HG02759 (cell line): ENCODE data around the gene UPF1.

Source experiments
- ATAC-seq: cut with Tn5 transposase; IDR thresholded peaks from one replicate; pipeline ENCODE4 v1.9.1; 2021; ENCODE audit warnings: mild to moderate bottlenecking, moderate library complexity; ENCODE audit not compliant: unreplicated experiment

Gene UPF1

DNA sequence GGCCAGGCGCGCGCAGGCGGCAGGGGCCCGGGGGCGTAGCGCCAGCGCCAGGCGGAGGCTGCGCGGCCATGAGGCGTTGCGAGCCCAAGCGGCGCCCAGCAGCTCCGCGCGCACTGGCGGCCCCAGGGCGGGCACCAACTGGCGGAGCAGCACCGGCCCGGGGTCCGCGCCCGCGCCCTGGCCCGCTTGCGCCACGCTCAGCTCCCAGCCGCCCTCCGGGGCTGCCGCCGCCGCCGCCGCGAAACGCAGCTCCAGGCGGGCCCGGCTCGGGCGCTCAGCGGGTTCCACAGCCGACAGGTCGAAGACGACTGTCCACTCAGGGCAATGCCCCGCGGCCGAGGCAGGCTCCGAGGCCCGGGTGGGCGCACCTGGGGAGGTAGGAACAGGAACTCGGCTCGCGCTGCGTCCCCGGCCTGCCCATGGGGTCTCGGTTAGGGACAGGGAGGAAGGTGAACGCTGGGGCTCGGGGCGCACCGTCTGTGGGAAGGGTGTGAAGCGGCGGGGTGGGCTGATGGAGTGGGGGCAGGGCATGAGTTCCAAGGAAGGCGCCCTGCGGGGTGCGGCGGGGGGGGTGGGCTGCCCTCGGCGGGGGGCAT lies 37.4 kb downstream of the UPF1 start:
- no peak for ATAC-seq

DNA sequence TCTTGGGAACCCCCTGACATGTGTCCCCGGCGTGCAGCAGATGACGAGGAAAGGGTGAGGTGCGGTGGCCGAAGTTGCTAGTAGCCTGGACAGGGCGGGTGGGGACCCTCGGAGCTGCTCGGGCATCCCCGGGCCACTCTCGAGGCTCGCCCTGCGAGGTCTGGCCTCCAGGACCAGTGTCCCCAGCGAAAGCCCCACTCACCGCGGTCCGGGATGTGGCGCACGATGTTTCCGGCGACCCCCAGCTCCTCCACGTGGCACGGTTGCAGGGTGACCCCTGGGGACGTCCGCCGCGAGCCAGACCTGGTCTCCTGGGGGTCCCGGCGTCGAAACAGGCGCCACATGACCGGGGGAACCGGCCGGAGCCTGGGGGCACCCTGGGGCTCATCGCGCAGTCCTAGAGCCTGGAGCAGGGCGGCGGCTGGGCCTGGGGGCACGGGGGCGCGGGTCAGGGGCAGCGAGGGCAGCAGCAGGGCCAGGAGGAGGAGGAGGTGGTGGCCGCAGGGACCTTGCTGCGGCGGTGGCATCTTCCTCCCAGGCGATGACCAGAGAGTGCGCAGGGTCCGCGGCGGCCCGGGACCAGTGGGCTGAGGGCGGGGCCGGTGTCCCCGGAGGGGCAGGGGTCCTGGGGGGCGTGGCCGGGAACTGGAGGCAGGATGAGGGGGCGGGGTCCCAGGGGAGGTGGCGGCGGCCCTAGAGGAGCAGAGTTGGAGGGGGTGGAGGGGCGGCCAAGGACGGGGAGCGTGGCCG lies 38.2 kb downstream of the UPF1 start:
- ATAC-seq = no peak

DNA sequence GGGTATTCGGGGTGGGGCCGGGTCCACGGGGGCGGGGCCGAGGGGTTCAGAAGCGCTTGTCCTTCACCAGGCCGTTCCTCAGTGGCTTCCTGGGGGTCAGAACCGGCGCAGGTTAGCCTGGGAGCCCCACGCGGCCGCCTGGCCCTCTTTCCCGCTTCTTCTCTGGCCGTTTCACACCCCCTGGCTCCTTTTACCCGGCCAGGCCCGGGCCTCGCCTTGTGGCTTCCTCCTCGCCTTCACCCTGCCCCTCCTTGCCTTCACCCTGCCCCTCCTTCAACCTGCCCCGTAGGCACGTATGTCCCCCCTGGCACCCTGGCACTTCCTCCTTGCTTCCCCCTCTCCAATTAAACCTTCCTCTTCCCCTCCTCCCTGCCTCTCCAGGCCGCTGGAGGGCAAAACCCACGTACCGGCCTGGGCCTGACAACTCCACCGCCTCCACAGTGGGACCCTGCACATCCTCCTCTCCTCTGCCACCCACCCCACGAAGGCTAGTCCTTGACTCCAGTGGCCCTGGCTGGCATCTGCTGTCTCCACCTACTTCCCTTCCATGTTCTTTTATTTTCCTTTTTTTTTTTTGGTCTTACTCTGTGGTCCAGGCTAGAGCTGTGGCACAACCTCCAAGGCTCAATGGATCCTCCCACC lies 38.9 kb downstream of the UPF1 start:
- ATAC-seq = no peak

- no peak for ATAC-seq
Measured at GRCh38 chr19:18871543-18871942, 39.8 kb downstream of the UPF1 start.

DNA sequence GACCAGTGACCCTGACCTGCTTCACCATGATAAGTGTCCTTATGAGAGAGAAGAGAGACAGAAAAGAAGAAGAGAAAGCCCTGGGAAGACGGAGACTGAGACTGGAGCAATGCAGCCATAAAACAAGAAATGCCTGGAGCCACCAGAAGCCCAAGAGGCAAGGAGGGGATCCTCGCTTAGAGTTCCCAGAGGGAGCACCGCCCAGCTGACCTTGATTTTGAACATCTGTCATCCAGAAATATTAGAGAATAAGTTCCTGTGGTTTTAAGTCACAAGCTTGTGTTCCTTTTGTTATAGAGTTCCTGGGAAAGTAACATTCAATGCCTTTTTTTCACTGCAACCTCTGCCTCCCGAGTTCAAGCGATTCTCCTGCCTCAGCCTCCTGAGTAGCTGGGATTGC lies 44.0 kb downstream of the UPF1 start:
- ATAC-seq = no peak

GRCh38 chr19:18876865-18877264 lies 45.1 kb downstream of the UPF1 start:
- no peak for ATAC-seq

DNA sequence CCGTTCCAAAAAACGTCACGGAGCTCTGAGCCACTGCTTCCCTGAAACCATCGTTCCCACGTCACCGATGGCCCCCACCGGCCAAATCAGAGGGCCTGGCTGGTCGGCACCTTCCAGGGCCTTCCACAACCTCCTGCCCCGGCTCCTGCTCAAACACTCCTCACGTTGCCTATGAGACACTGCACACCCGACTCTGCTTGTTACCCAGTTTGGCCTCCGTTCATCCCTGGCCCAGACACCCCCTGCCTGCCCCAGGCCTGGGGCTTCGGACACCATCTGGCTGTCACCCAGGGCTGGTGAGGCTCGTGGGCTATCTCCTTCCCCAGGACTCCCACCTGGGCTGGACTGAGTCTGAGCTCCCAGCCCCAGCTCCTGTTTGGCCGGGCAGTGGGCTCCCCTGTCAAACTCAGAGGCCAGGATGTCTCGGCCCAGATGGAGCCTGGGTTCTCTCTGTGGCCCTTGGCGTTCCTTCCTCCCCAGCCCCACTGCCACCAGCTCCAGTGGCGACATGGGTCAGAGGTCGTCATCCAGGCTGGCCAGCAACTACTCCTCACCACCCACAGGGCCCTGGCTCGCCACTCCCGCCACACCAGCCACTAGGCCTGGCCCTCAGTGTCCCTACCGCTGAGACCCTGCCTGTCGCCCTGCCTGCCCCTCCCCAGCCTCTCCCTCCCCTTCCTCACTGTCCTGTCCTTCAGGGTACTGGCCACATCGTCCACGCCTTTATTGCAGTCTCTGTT lies 46.5 kb downstream of the UPF1 start:
- no peak for ATAC-seq

- no peak for ATAC-seq
Measured at GRCh38 chr19:18878858-18879578, 47.3 kb downstream of the UPF1 start.

- ATAC-seq = no peak
Measured at GRCh38 chr19:18879579-18880373, 48.0 kb downstream of the UPF1 start.

DNA sequence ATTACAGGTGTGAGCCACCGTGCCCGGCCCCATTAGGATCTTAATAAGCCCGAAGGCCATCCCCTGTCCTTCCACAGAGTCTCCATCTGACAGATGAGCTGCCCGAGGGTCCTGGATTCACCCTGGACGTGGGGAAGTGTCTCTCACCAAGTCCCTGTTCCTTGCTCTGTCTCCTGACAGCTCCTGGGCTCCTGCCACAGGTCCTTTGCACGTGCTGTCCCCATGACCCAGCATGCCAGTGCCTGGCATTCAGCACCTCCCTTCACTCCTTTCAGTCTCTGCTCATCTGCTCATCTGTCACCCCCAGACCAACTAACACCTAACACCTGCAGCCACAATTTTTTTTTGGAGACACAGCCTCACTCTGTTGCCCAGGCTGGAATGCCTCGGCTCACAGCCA lies 49.7 kb downstream of the UPF1 start:
- ATAC-seq = no peak

GRCh38 chr19:18883526-18884304 lies 52.0 kb downstream of the UPF1 start:
- no peak for ATAC-seq

- no peak for ATAC-seq
Measured at GRCh38 chr19:18886972-18887371, 55.2 kb downstream of the UPF1 start.

DNA sequence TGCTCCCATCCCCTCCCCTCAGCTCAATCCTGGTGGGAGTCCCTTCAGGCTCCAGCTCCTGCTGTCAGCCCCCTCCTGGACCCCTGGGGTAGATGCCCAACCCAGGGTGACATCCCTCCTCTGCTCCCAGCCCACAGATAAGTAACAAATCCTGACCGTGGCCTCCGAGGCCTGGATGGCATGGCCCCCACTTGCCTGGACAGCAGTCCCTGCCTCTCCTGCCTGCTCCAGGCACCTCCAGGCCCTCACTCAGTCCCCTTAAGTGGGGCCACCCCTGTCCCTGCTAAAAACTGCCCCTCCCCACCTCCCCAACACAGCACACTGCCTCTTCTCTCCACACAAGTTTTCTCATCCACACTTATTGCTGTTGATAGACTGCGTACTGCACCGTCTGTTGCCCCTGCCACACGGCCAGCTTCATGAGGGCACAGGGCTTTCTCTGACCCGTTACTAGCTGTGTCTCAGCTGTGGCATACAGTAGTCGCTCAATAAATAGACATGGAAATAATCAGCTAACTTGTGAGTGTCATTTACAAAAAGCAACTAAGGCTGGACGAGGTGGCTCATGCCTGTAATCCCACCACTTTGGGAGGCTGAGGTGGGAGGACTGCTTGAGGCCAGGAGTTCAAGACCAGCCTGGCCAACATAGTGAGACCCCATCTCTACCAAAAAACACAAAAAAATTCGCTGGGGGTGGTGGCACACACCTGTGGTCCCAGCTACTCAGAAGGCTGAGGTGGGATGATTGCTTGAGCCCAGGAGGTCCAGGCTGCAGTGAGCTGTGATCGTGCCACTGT lies 58.4 kb downstream of the UPF1 start:
- no peak for ATAC-seq

DNA sequence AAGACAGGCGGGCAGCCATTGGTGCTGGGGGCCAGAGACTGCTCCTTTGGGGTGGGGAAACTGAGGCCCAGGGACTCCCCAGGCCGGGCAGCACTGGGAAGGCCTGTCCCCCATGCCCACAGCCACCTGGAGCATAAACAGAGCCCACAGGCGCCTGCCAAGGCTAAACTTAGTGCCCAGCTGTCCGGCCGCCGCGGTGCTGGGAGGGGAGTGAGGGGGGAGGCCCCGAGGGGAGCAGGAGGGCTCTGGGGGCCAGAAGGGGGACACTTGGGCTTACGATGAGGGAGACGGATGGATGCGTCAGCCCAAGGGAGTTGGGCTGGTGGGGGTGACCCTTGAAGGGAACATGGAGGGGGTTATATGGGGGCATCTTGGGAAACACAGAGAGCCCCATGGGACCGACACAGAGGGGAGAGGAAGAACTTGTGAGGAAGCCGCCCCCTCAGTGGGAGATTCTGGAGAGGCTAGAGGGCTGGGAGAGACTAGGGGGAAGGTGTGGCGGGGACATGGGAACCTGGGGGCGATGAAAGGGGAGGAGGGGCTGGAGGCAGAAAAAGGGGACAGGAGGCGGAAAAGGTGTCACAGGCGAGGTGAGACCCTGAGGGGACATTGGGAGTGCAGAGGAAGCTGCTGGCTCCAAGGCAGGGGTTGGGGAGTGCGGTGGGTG lies 62.0 kb downstream of the UPF1 start:
- no peak for ATAC-seq

DNA sequence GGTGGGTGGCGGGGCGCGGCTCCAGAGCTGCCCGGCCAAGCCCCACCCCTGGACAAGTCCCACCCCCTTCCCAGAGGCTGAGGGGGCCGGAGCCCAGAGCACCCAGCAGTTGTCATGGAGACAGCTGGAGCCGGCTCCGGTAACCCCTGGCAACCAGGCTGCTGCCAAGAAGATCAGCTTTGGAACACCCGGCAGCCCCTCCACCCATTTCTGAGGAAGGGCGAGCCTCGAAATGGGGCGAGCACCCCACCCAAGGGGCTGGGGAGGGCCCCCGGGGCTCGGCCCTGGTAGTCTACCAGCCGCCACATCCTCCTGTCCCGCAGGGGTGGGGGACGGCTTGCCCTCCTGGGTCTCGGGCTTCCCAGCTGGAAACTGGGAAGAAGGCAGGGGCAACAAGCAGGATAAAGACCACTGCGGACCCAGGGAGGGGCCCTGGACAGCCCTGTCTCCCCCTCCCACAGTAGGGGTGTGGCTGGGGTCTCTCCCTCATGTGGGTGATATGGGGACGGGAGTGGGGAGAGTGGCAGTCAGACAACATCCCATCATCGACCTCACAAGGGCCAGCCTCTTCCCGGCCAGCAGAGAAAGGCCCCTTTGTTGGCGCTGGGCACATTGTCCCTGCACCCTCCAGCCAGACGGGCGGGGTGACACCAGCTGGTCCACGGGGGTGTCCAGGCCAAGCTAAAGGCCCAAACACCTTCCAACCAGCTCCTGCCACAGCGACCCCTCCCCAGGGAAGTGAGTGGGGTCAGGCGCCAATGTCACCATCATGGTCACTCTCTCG lies 62.7 kb downstream of the UPF1 start:
- no peak for ATAC-seq

GRCh38 chr19:18895038-18895823 lies 63.5 kb downstream of the UPF1 start:
- ATAC-seq = no peak
